IMR-90 (cell line): ENCODE measurements around the gene ZDHHC12. TPM values are rescaled to one million over a fixed set of nuclear protein-coding genes. Genes with fewer than 3 reads are reported as not detected.

ENCODE experiments used
- ATAC-seq: fragments of 200-7000 bp; cut with Tn5 transposase; 2 replicates; pipeline ENCODE4 v1.9.1; 2020; ENCODE audit warnings: low read depth, mild to moderate bottlenecking, moderate library complexity
- BruUV-seq: library from RNA; stranded (reverse); fragments of 400-500 nt; replicated peaks from 2 replicates; lab custom pipeline; 2021; lab: Mats Ljungman, UMichigan
- CTCF ChIA-PET: fragments of 300-600 bp; formaldehyde crosslinking; extraction: SDS; loops from one replicate; lab custom pipeline; 2021; ENCODE audit warnings: antibody characterized with exemption; lab: Yijun Ruan, JAX
- POLR2A ChIA-PET: fragments of 300-600 bp; sonication (Branson Sonifier 250); formaldehyde crosslinking; loops from one replicate; lab custom pipeline; 2022; ENCODE audit warnings: antibody characterized with exemption; ENCODE audit not compliant: unreplicated experiment; lab: Charles Lee
- DNase-seq: peaks from one replicate; pipeline ENCODE4 v3.0.0; 2013
- H2AFZ ChIP-seq: replicated peaks from 2 replicates; pipeline ENCODE3; 2013; ENCODE audit warnings: low read length, mild to moderate bottlenecking; ENCODE audit not compliant: poor library complexity
- H2AK5ac ChIP-seq: 2 replicates; pipeline ENCODE4 v1.6.1; 2013; ENCODE audit warnings: low read depth, low read length, inconsistent platforms
- H2AK9ac ChIP-seq: replicated peaks from 2 replicates; pipeline ENCODE3; 2013; ENCODE audit warnings: mild to moderate bottlenecking, low read depth, low read length, moderate library complexity; ENCODE audit not compliant: poor library complexity
- H2BK120ac ChIP-seq: 2 replicates; pipeline ENCODE4 v1.6.1; 2013; ENCODE audit warnings: low read depth, low read length, inconsistent platforms
- H2BK15ac ChIP-seq: 3 replicates; pipeline ENCODE4 v1.6.1; 2013; ENCODE audit warnings: low read depth, low read length, inconsistent platforms
- H2BK20ac ChIP-seq: 2 replicates; pipeline ENCODE4 v1.6.1; 2013; ENCODE audit warnings: low read depth, mild to moderate bottlenecking, inconsistent platforms, low read length, moderate library complexity
- H2BK5ac ChIP-seq: 2 replicates; pipeline ENCODE4 v1.6.1; 2013; ENCODE audit warnings: mild to moderate bottlenecking, low read depth, low read length, inconsistent platforms; ENCODE audit not compliant: poor library complexity, severe bottlenecking
- H3K14ac ChIP-seq: replicated peaks from 2 replicates; pipeline ENCODE4 v1.6.1; 2013; ENCODE audit warnings: low read depth, low read length, inconsistent platforms
- H3K18ac ChIP-seq: 2 replicates; pipeline ENCODE4 v1.6.1; 2013; ENCODE audit warnings: low read depth, low read length, control low read depth
- H3K23ac ChIP-seq: 2 replicates; pipeline ENCODE4 v1.6.1; 2013; ENCODE audit warnings: low read depth, low read length, inconsistent platforms
- H3K27ac ChIP-seq: 2 replicates; pipeline ENCODE4 v1.5.1; 2013; ENCODE audit warnings: mild to moderate bottlenecking, control low read depth, low read length; ENCODE audit not compliant: insufficient read depth
- H3K27me3 ChIP-seq: 2 replicates; pipeline ENCODE4 v1.6.1; 2013; ENCODE audit warnings: low read length; ENCODE audit not compliant: control insufficient read depth, insufficient read depth
- H3K36me3 ChIP-seq: 2 replicates; pipeline ENCODE4 v1.6.1; 2013; ENCODE audit warnings: low read length, mixed read lengths; ENCODE audit not compliant: control insufficient read depth, insufficient read depth
- H3K4ac ChIP-seq: 2 replicates; pipeline ENCODE4 v1.6.1; 2013; ENCODE audit warnings: low read depth, low read length, inconsistent platforms
- H3K4me1 ChIP-seq: 2 replicates; pipeline ENCODE4 v1.6.1; 2013; ENCODE audit warnings: low read length, mixed read lengths; ENCODE audit not compliant: control insufficient read depth, insufficient read depth
- H3K4me2 ChIP-seq: 2 replicates; pipeline ENCODE4 v1.6.1; 2013; ENCODE audit warnings: low read depth, mild to moderate bottlenecking, control low read depth, low read length, moderate library complexity
- H3K4me3 ChIP-seq: 2 replicates; pipeline ENCODE4 v1.5.1; 2013; ENCODE audit warnings: low read depth, mild to moderate bottlenecking, control low read depth, low read length, moderate library complexity; ENCODE audit not compliant: insufficient read depth
- H3K56ac ChIP-seq: 2 replicates; pipeline ENCODE4 v1.6.1; 2013; ENCODE audit warnings: low read length, inconsistent platforms; ENCODE audit not compliant: insufficient read depth; ENCODE audit errors: extremely low read depth
- H3K79me1 ChIP-seq, 2 experiments: 2 replicates each; pipeline ENCODE4 v1.6.1; 2013; ENCODE audit warnings: low read length in 2 of 2, inconsistent platforms in 1 of 2, low read depth in 1 of 2
- H3K9ac ChIP-seq: 2 replicates; pipeline ENCODE4 v1.6.1; 2013; ENCODE audit warnings: low read depth, low read length, control low read depth
- H3K9me1 ChIP-seq: 2 replicates; pipeline ENCODE4 v1.6.1; 2013; ENCODE audit warnings: low read length, inconsistent platforms; ENCODE audit not compliant: insufficient read depth
- H3K9me3 ChIP-seq: 2 replicates; pipeline ENCODE4 v1.6.1; 2013; ENCODE audit warnings: low read length; ENCODE audit not compliant: control insufficient read depth, insufficient read depth
- H4K20me1 ChIP-seq: 2 replicates; pipeline ENCODE4 v1.6.1; 2013; ENCODE audit warnings: low read length, inconsistent platforms; ENCODE audit not compliant: insufficient read depth
- H4K5ac ChIP-seq: 2 replicates; pipeline ENCODE4 v1.6.1; 2013; ENCODE audit warnings: mild to moderate bottlenecking, low read depth, low read length, control low read depth
- H4K8ac ChIP-seq, 2 experiments: 2 replicates each; pipeline ENCODE4 v1.6.1; 2013; ENCODE audit warnings: low read depth in 2 of 2, low read length in 2 of 2, control low read depth in 1 of 2, inconsistent platforms in 1 of 2
- H4K91ac ChIP-seq: 2 replicates; pipeline ENCODE4 v1.6.1; 2013; ENCODE audit warnings: low read depth, low read length, inconsistent platforms; ENCODE audit not compliant: insufficient read depth
- FOS ChIP-seq: fragments of 150-350 bp; IDR thresholded peaks from 2 replicates; pipeline ENCODE4 v1.6.1; 2016; ENCODE audit warnings: low read depth, low read length
- MAFK ChIP-seq: IDR thresholded peaks from 2 replicates; pipeline ENCODE4 v1.6.1; 2012; ENCODE audit warnings: low read depth, low read length, improper control_type of control experiment
- NFE2L2 ChIP-seq: fragments of 150-350 bp; IDR thresholded peaks from 2 replicates; pipeline ENCODE4 v1.6.1; 2016; ENCODE audit warnings: low read depth, mild to moderate bottlenecking, low read length
- POLR2A ChIP-seq: IDR thresholded peaks from 2 replicates; pipeline ENCODE4 v1.6.1; 2012; ENCODE audit warnings: mild to moderate bottlenecking, low read depth, low read length
- WGBS, 2 experiments: methylation state at CpG; one replicate each; pipeline versions ENCODE4 v1.1.5 to v1.1.7; 2013; ENCODE audit warnings: missing lambda C conversion rate in 2 of 2; ENCODE audit not compliant: insufficient read length in 1 of 2; ENCODE audit errors: extremely low coverage in 2 of 2; 5-methylcytosine and 5-hydroxymethylcytosine counted together
- dilution Hi-C: fragments of 300-500 bp; cut with HindIII; formaldehyde crosslinking; loops from one replicate; pipeline ENCODE4 v1.14.3; 2018; ENCODE audit warnings: low sequenced_read_pairs; ENCODE audit not compliant: unreplicated experiment
- in situ Hi-C: fragments of 300-500 bp; cut with MboI; formaldehyde crosslinking; loops from 3 replicates; pipeline ENCODE4 v1.14.3; 2019; ENCODE audit warnings: low sequenced_read_pairs, inconsistent platforms, mixed read lengths
- intact Hi-C: fragments of 100-400 bp; cut with micrococcal nuclease; formaldehyde crosslinking; loops from 2 replicates; pipeline ENCODE4 v1.10.0; 2022
- polyA plus RNA-seq, 3 experiments: library from polyadenylated mRNA; depleted of rRNA; stranded (reverse); fragments of >200 nt; gene quantifications; 2 replicates each; pipeline ENCODE4 v1.2.3, GENCODE V29; 2012; ENCODE audit warnings: low replicate concordance in 1 of 3
- total RNA-seq: library from RNA; depleted of rRNA; stranded (reverse); fragments of >200 nt; gene quantifications from 2 replicates; pipeline ENCODE4 v1.2.3, GENCODE V29; 2012

Gene ZDHHC12
- total and polyA plus RNA-seq, 2 of the 4 experiments (the other 2 are of a cell fraction) = 16.7 to 60.7 TPM

DNA sequence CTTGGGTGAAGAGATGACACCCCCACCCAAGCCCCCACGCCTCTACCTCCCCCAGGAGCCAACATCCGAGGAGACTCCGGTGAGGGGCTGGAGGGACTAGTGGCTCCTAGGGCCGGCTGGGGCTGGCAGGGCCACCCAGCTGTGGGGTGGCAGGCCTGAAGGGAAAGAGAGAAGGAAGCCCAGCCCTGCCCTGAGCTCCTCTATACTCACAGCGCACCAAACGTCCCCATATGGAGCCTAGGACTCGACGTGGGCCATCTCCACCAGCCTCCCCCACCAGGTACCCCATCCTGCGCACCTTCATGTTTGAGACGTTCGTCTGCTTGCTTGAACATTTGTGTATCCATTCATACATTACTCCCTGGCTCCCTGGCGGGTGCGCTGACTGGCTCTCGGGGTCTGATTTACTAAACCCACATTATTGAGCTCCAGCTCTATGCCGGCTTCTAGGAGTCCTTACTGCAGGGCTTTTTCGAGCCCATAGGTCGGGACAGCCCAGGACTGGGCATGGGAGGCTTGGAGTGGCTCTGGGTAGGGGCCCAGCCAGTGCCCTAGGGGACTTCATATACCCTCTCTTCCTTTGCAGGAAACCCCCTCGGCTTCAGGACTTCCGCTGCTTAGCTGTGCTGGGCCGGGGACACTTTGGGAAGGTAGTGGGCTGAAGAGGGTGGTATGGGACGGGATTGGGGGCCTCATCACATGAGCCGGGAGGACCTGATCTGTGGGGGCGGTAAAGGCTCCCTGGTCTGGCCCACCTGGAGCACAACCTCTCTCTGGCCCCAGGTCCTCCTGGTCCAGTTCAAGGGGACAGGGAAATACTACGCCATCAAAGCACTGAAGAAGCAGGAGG, 9.1 kb downstream of the ZDHHC12 start (continued):
- TF ChIP-seq POLR2A = no peak

- no peak overlapping the region for H3K23ac ChIP-seq
Measured at GRCh38 chr9:128713941-128714573, 9.9 kb downstream of the ZDHHC12 start.

More at GRCh38 chr9:128713941-128714573, 9.9 kb downstream of the ZDHHC12 start:
- H3K4ac ChIP-seq = no peak overlapping the region
- no peak overlapping the region for H4K91ac ChIP-seq
- H3K56ac ChIP-seq = no peak overlapping the region
- no peaks in the 10 kb centered on the region for H3K4me1 ChIP-seq
- no peak overlapping the region for H2BK15ac ChIP-seq
- no peaks in the 10 kb centered on the region for H3K9me1 ChIP-seq
- BruUV-seq = no TSS peak
- H2BK20ac ChIP-seq = no peak overlapping the region
- TF ChIP-seq NFE2L2 = no peak
- TF ChIP-seq FOS = no peak
- TF ChIP-seq MAFK = no peak
- H3K9me3 ChIP-seq = no peaks in the 10 kb centered on the region
- H3K36me3 ChIP-seq = no peaks in the 10 kb centered on the region
- no peak overlapping the region for H4K8ac ChIP-seq
- no peak overlapping the region for H4K5ac ChIP-seq
- no peak overlapping the region for H2AFZ ChIP-seq
- H3K14ac ChIP-seq = no peak overlapping the region
- H2AK5ac ChIP-seq = no peak overlapping the region
- intact Hi-C loops = no loop called here
- H3K4me2 ChIP-seq = no peak overlapping the region
- H3K27ac ChIP-seq = no peak overlapping the region
- no peak overlapping the region for H2AK9ac ChIP-seq
- H3K18ac ChIP-seq = no peak overlapping the region
- H2BK120ac ChIP-seq = no peak overlapping the region
- H3K4me3 ChIP-seq = no peak overlapping the region
- ATAC-seq (no peak), DNase-seq (no peak)
- H4K20me1 ChIP-seq = no peaks in the 10 kb centered on the region
- POLR2A ChIA-PET = no interaction called here
- in situ Hi-C loops = no loop called here
- H3K9ac ChIP-seq = no peak overlapping the region
- CTCF ChIA-PET = no interaction called here
- H3K79me1 ChIP-seq = no peaks in the 10 kb centered on the region
- WGBS, 2 experiments = 97% methylated on average over 6 of the region's 19 CpGs; no CpG with 5 or more reads in 1 of the 2 experiments
- dilution Hi-C loops = no loop called here
- H3K27me3 ChIP-seq = no peaks in the 10 kb centered on the region
- no peak overlapping the region for H2BK5ac ChIP-seq
